ENCODE results near the gene GLI1. TPM values are rescaled to one million over a fixed set of nuclear protein-coding genes. Genes with fewer than 3 reads are reported as not detected.

GLI1 gene
- total RNA-seq, 2 experiments from 2014 or later = 4.6 to 6.5 TPM

GRCh38 chr12:57473392-57473791, 13.8 kb downstream of the GLI1 start:
- no peaks in the 10 kb centered on the region for H3K9me2 ChIP-seq (ENCODE audit: insufficient read depth, low read length)
- no peak overlapping the region for H3K27ac ChIP-seq (ENCODE audit: low read depth, low read length, poor library complexity, severe bottlenecking)
- CTCF ChIA-PET (ENCODE audit: unreplicated experiment) = no interaction called here
- H4K20me1 ChIP-seq (ENCODE audit: insufficient read depth, low read length) = no peaks in the 10 kb centered on the region
- peaks cover 27% of the 10 kb centered on the region for H3K4me1 ChIP-seq (ENCODE audit: insufficient read depth, low read length, poor library complexity, severe bottlenecking)
- H3K9me3 ChIP-seq (ENCODE audit: low read length) = no peaks in the 10 kb centered on the region
- BruUV-seq (replicated peaks) = no TSS peak
- no peak overlapping the region for H3K4me3 ChIP-seq (ENCODE audit: low read depth, low read length, poor library complexity, severe bottlenecking)
- intact Hi-C loops (cut with micrococcal nuclease; ENCODE audit: unreplicated experiment) = no loop called here
- H3K36me3 ChIP-seq (ENCODE audit: insufficient read depth, low read length) = peaks cover 63% of the 10 kb centered on the region
- no peak for TF ChIP-seq EZH2phosphoT487 (IDR thresholded peaks at IDR 0.05; ENCODE audit: borderline replicate concordance, low read depth, low read length)
- no peak for TF ChIP-seq CTCF (conservative IDR thresholded peaks at IDR 0.05; ENCODE audit: low read length)
- no peak overlapping the region for H3K4me2 ChIP-seq (ENCODE audit: low read length)
- H3K79me2 ChIP-seq (ENCODE audit: insufficient read depth, low read depth, low read length) = peaks cover 12% of the 10 kb centered on the region; the same call in 1 of the 2 replicates
- H2AFZ ChIP-seq (ENCODE audit: low read length) = no peak overlapping the region
- POLR2A ChIA-PET = no interaction called here
- no peak for DNase-seq (ENCODE audit: low spot score)

- POLR2A ChIA-PET = no interaction called here
- CTCF ChIA-PET (ENCODE audit: unreplicated experiment) = interaction anchor here (1.0 kb wide), 1 partner anchor 12 kb away, joined by 3 read pairs; no protein-coding TSS in a partner anchor
- H3K36me3 ChIP-seq (ENCODE audit: insufficient read depth, low read length) = peaks cover 63% of the 10 kb centered on the region
- H2AFZ ChIP-seq (ENCODE audit: low read length) = no peak overlapping the region
- no peak for DNase-seq (ENCODE audit: low spot score)
- no peak overlapping the region for H3K4me3 ChIP-seq (ENCODE audit: low read depth, low read length, poor library complexity, severe bottlenecking)
- TF ChIP-seq CTCF (conservative IDR thresholded peaks at IDR 0.05; ENCODE audit: low read length) = no peak
- no peak for TF ChIP-seq EZH2phosphoT487 (IDR thresholded peaks at IDR 0.05; ENCODE audit: borderline replicate concordance, low read depth, low read length)
- H3K4me1 ChIP-seq (ENCODE audit: insufficient read depth, low read length, poor library complexity, severe bottlenecking) = peaks cover 32% of the 10 kb centered on the region
- intact Hi-C loops (cut with micrococcal nuclease; ENCODE audit: unreplicated experiment) = no loop called here
- peaks cover 12% of the 10 kb centered on the region; the same call in 1 of the 2 replicates for H3K79me2 ChIP-seq (ENCODE audit: insufficient read depth, low read depth, low read length)
- H3K9me2 ChIP-seq (ENCODE audit: insufficient read depth, low read length) = no peaks in the 10 kb centered on the region
- no peak overlapping the region for H3K27ac ChIP-seq (ENCODE audit: low read depth, low read length, poor library complexity, severe bottlenecking)
- no peak overlapping the region for H3K4me2 ChIP-seq (ENCODE audit: low read length)
- no TSS peak for BruUV-seq (replicated peaks)
- no peaks in the 10 kb centered on the region for H3K9me3 ChIP-seq (ENCODE audit: low read length)
- H4K20me1 ChIP-seq (ENCODE audit: insufficient read depth, low read length) = no peaks in the 10 kb centered on the region
Observed at GRCh38 chr12:57473886-57474285, 14.3 kb downstream of the GLI1 start.

DNA sequence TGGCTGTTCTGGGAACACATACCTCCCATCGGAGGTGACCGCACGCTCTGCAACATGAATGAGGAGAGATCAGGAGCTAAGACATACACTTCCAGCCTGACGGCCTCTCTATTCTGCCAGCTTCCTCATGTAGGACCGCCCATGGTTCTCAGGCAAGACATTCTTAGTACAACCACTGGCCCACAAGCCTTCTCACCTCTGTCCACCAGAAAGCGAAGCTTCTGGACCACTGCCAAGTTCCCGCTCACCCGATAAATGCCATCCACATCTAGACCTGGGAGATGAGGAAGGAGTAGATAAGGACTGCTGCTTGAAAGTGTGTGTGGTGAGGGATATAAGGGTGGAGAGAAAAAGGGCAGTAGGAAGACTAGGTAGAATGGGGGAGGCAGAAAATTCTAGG, 14.8 kb downstream of the GLI1 start:
- H3K9me2 ChIP-seq (ENCODE audit: insufficient read depth, low read length) = no peaks in the 10 kb centered on the region
- ChIA-PET POLR2A (interaction anchor here (0.6 kb wide), 2 partner anchors 17 to 1038 kb away, joined by 3 to 6 read pairs; no protein-coding TSS in a partner anchor), CTCF (ENCODE audit: unreplicated experiment) (interaction anchor here (1.0 kb wide), 1 partner anchor 12 kb away, joined by 3 read pairs; no protein-coding TSS in a partner anchor)
- peaks cover 57% of the 10 kb centered on the region for H3K36me3 ChIP-seq (ENCODE audit: insufficient read depth, low read length)
- peaks cover 37% of the 10 kb centered on the region for H3K4me1 ChIP-seq (ENCODE audit: insufficient read depth, low read length, poor library complexity, severe bottlenecking)
- no peak overlapping the region for H2AFZ ChIP-seq (ENCODE audit: low read length)
- no peaks in the 10 kb centered on the region for H3K9me3 ChIP-seq (ENCODE audit: low read length)
- no TSS peak for BruUV-seq (replicated peaks)
- no peak overlapping the region for H3K4me2 ChIP-seq (ENCODE audit: low read length)
- TF ChIP-seq CTCF (conservative IDR thresholded peaks at IDR 0.05; ENCODE audit: low read length) = no peak
- no peak for TF ChIP-seq EZH2phosphoT487 (IDR thresholded peaks at IDR 0.05; ENCODE audit: borderline replicate concordance, low read depth, low read length)
- H4K20me1 ChIP-seq (ENCODE audit: insufficient read depth, low read length) = no peaks in the 10 kb centered on the region
- H3K79me2 ChIP-seq (ENCODE audit: insufficient read depth, low read depth, low read length) = peaks cover 12% of the 10 kb centered on the region; the same call in 1 of the 2 replicates
- no peak overlapping the region for H3K4me3 ChIP-seq (ENCODE audit: low read depth, low read length, poor library complexity, severe bottlenecking)
- DNase-seq (ENCODE audit: low spot score) = no peak
- intact Hi-C loops (cut with micrococcal nuclease; ENCODE audit: unreplicated experiment) = no loop called here
- H3K27ac ChIP-seq (ENCODE audit: low read depth, low read length, poor library complexity, severe bottlenecking) = no peak overlapping the region
